ENCODE measurements around the gene NUP214. TPM values are rescaled to one million over a fixed set of nuclear protein-coding genes. Genes with fewer than 3 reads are reported as not detected.

Gene NUP214
- polyA plus RNA-seq, 1 donor from 2014 or later, result 15.0 TPM

DNA sequence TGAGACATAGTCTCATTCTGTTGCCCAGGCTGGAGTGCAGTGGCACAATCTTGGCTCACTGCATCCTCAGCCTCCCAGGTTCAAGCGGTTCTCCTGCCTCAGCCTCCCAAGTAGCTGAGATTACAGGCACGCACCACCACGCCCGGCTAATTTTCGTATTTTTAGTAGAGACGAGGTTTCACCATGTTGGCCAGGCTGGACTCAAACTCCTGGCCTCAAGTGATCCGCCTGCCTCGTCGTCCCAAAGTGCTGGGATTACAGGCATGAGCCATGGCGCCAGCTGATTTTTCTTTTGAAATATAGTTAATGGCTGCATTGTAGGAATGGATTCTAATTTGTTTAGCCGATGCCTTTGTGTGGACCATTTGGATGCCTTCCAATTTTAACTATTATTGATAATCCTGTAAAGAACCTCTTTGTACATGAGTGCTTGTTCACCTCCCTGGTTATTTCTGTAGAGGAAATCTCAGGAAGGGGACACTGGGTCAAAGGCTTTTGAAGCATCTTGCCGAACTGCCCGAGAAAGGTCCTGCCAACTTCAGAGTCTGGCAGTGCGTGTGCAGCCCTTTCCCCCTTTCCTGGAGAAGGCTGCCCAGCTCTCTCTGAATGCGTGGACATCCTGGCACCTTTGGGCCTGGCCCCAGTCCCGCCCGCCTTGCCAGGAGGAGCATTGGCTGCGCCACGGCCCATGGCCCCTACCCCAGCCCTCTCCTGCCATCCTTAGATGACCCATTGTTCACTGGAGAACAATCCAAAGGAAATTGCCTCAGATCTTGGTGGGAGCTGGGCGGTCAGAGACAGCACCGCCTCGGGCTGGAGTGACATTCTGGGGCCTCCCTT, 8.9 kb upstream of the NUP214 start:
- H2AFZ ChIP-seq (ENCODE audit: low read depth, low read length), result no peak overlapping the region
- H4K20me1 ChIP-seq (ENCODE audit: insufficient read depth), result no peaks in the 10 kb centered on the region
- H3K27me3 ChIP-seq (ENCODE audit: insufficient read depth, low read depth, low read length), result no peaks in the 10 kb centered on the region
- no peaks in the 10 kb centered on the region for H3F3A ChIP-seq (ENCODE audit: insufficient read depth, low read length, poor library complexity, severe bottlenecking)
- H3K36me3 ChIP-seq (ENCODE audit: insufficient read depth, low read length), result no peaks in the 10 kb centered on the region
- no peaks in the 10 kb centered on the region for H3K79me2 ChIP-seq (replicated peaks; ENCODE audit: insufficient read depth, low read length)
- H3K9ac ChIP-seq (ENCODE audit: low read length), result no peak overlapping the region
- no peaks in the 10 kb centered on the region for H3K9me3 ChIP-seq (ENCODE audit: low read length)
- no peak overlapping the region for H3K4me2 ChIP-seq (ENCODE audit: low read length)
- TF ChIP-seq MXI1 (conservative IDR thresholded peaks at IDR 0.05; ENCODE audit: poor library complexity, severe bottlenecking) (no peak), EP300 (conservative IDR thresholded peaks at IDR 0.05; ENCODE audit: poor library complexity, severe bottlenecking) (no peak), SMC3 (conservative IDR thresholded peaks at IDR 0.05; ENCODE audit: poor library complexity) (no peak), TAF1 (IDR thresholded peaks at IDR 0.05; ENCODE audit: low read depth) (no peak), RAD21 (conservative IDR thresholded peaks at IDR 0.05) (no peak), POLR2AphosphoS5 (IDR thresholded peaks at IDR 0.05) (no peak), EZH2 (IDR thresholded peaks at IDR 0.05; ENCODE audit: borderline replicate concordance, insufficient read depth, low read length, poor library complexity, severe bottlenecking) (no peak)
- TF ChIP-seq, protein P1, sequence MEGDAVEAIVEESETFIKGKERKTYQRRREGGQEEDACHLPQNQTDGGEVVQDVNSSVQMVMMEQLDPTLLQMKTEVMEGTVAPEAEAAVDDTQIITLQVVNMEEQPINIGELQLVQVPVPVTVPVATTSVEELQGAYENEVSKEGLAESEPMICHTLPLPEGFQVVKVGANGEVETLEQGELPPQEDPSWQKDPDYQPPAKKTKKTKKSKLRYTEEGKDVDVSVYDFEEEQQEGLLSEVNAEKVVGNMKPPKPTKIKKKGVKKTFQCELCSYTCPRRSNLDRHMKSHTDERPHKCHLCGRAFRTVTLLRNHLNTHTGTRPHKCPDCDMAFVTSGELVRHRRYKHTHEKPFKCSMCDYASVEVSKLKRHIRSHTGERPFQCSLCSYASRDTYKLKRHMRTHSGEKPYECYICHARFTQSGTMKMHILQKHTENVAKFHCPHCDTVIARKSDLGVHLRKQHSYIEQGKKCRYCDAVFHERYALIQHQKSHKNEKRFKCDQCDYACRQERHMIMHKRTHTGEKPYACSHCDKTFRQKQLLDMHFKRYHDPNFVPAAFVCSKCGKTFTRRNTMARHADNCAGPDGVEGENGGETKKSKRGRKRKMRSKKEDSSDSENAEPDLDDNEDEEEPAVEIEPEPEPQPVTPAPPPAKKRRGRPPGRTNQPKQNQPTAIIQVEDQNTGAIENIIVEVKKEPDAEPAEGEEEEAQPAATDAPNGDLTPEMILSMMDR (IDR thresholded peaks at IDR 0.05; ENCODE audit: poor library complexity, severe bottlenecking), result no peak
- TF ChIP-seq, protein P2, sequence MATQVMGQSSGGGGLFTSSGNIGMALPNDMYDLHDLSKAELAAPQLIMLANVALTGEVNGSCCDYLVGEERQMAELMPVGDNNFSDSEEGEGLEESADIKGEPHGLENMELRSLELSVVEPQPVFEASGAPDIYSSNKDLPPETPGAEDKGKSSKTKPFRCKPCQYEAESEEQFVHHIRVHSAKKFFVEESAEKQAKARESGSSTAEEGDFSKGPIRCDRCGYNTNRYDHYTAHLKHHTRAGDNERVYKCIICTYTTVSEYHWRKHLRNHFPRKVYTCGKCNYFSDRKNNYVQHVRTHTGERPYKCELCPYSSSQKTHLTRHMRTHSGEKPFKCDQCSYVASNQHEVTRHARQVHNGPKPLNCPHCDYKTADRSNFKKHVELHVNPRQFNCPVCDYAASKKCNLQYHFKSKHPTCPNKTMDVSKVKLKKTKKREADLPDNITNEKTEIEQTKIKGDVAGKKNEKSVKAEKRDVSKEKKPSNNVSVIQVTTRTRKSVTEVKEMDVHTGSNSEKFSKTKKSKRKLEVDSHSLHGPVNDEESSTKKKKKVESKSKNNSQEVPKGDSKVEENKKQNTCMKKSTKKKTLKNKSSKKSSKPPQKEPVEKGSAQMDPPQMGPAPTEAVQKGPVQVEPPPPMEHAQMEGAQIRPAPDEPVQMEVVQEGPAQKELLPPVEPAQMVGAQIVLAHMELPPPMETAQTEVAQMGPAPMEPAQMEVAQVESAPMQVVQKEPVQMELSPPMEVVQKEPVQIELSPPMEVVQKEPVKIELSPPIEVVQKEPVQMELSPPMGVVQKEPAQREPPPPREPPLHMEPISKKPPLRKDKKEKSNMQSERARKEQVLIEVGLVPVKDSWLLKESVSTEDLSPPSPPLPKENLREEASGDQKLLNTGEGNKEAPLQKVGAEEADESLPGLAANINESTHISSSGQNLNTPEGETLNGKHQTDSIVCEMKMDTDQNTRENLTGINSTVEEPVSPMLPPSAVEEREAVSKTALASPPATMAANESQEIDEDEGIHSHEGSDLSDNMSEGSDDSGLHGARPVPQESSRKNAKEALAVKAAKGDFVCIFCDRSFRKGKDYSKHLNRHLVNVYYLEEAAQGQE (IDR thresholded peaks at IDR 0.05; ENCODE audit: borderline replicate concordance), result no peak
- no peak overlapping the region for H3K4me3 ChIP-seq (ENCODE audit: low read length)
- no peaks in the 10 kb centered on the region for H3K9me2 ChIP-seq (ENCODE audit: insufficient read depth, low read length)
- no peak overlapping the region for H3K27ac ChIP-seq (ENCODE audit: low read length)

DNA sequence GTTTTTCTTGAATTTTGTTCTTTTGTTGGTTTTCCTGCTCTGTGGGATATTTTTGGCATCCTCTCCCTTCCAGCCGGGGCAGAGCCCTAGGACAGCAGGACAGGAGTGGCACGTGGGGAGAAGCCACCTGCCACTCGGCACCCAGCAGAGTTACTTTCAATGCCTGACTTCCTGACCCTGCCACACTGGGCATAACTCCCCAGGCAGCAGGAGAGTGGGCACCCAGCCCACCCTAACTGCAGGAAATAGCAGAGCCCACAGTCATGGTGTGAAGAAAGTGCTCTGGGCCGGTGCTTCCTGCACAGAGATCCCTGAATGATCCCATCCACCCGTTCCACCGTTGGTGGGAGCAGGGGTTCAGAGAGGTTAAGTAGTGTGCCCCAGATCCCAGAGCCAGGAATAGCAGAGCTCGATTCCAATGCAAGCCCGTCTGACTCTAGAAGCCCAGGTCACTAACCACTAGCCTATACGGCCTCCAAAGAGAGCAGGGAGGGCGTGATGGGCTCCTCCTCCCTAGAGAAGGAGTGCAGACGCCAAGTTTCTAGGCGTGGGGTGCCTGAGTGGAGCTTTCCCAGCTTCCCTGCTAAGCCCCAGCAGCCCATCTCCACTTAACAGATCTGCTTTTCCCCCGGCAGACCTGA, 8.1 kb upstream of the NUP214 start:
- H3K9ac ChIP-seq (ENCODE audit: low read length), result no peak overlapping the region
- H3K9me2 ChIP-seq (ENCODE audit: insufficient read depth, low read length), result no peaks in the 10 kb centered on the region
- no peak overlapping the region for H3K4me3 ChIP-seq (ENCODE audit: low read length)
- H3F3A ChIP-seq (ENCODE audit: insufficient read depth, low read length, poor library complexity, severe bottlenecking), result no peaks in the 10 kb centered on the region
- H2AFZ ChIP-seq (ENCODE audit: low read depth, low read length), result no peak overlapping the region
- TF ChIP-seq, protein P1 (IDR thresholded peaks at IDR 0.05; ENCODE audit: poor library complexity, severe bottlenecking), result no peak
- TF ChIP-seq EZH2 (IDR thresholded peaks at IDR 0.05; ENCODE audit: borderline replicate concordance, insufficient read depth, low read length, poor library complexity, severe bottlenecking) (no peak), TAF1 (IDR thresholded peaks at IDR 0.05; ENCODE audit: low read depth) (no peak), RAD21 (conservative IDR thresholded peaks at IDR 0.05) (no peak), EP300 (conservative IDR thresholded peaks at IDR 0.05; ENCODE audit: poor library complexity, severe bottlenecking) (no peak), SMC3 (conservative IDR thresholded peaks at IDR 0.05; ENCODE audit: poor library complexity) (no peak), POLR2AphosphoS5 (IDR thresholded peaks at IDR 0.05) (no peak), MXI1 (conservative IDR thresholded peaks at IDR 0.05; ENCODE audit: poor library complexity, severe bottlenecking) (no peak)
- TF ChIP-seq, protein P2 (IDR thresholded peaks at IDR 0.05; ENCODE audit: borderline replicate concordance), result no peak
- no peak overlapping the region for H3K27ac ChIP-seq (ENCODE audit: low read length)
- H3K9me3 ChIP-seq (ENCODE audit: low read length), result no peaks in the 10 kb centered on the region
- H3K4me2 ChIP-seq (ENCODE audit: low read length), result no peak overlapping the region
- H3K79me2 ChIP-seq (replicated peaks; ENCODE audit: insufficient read depth, low read length), result no peaks in the 10 kb centered on the region
- H3K27me3 ChIP-seq (ENCODE audit: insufficient read depth, low read depth, low read length), result no peaks in the 10 kb centered on the region
- H4K20me1 ChIP-seq (ENCODE audit: insufficient read depth), result no peaks in the 10 kb centered on the region
- H3K36me3 ChIP-seq (ENCODE audit: insufficient read depth, low read length), result no peaks in the 10 kb centered on the region
